Mesenteric fat pad (tissue), 1 donor: ENCODE measurements around the gene MBD6. TPM values are rescaled to one million over a fixed set of nuclear protein-coding genes. Genes with fewer than 3 reads are reported as not detected.

Experiments used
- DNase-seq: peaks from one replicate; pipeline ENCODE4 v3.0.0-alpha.2; 2020; ENCODE audit warnings: low spot score
- microRNA-seq: library from miRNA; unstranded; fragments of <30 nt; microRNA quantifications from one replicate; pipeline ENCODE4 v1.2.0, GENCODE V29; 2020; ENCODE audit warnings: borderline number of aligned reads
- total RNA-seq: library from RNA; stranded (reverse); fragmentation: NEBNext Ultra II Directional; extraction: Animal tissue kit (Norgen Biotek cat#: 25700); gene quantifications from one replicate; pipeline ENCODE4 v1.2.1, GENCODE V29; 2021
- donor health status: DM: yes; HTN: yes; CAD: no.

MBD6 gene
- total RNA-seq, 1 donor from 2014 or later: 66.0 TPM

GRCh38 chr12:57568838-57569237, 46.2 kb downstream of the MBD6 start:
- peak; percentile 79 for DNase-seq

GRCh38 chr12:57569858-57570257, 47.2 kb downstream of the MBD6 start:
- DNase-seq: peak; percentile 82

GRCh38 chr12:57570438-57570837, 47.8 kb downstream of the MBD6 start:
- DNase-seq: peak; percentile 87

GRCh38 chr12:57571926-57572762, 49.5 kb downstream of the MBD6 start:
- DNase-seq: peak; percentile 81

- peak; percentile 60 for DNase-seq
These were observed 52.2 kb downstream of the MBD6 start for GRCh38 chr12:57574795-57575194.

- peak; percentile 80 for DNase-seq
These were observed 53.4 kb downstream of the MBD6 start for GRCh38 chr12:57575771-57576612.

- DNase-seq: peak; percentile 16
These were observed 54.1 kb downstream of the MBD6 start for GRCh38 chr12:57576613-57577160.

GRCh38 chr12:57577981-57578758, 55.5 kb downstream of the MBD6 start:
- DNase-seq: peak; percentile 57

- DNase-seq: peak; percentile 28
These were observed 56.4 kb downstream of the MBD6 start for GRCh38 chr12:57579011-57579410.

Small RNA genes within 50 kb of the gene (microRNA-seq; reads per million reads assigned to microRNA genes)
- gene MIR616: not detected
- gene MIR6758: not detected

Other genes starting within 250 kb of the MBD6 start
- 49.0 TPM for gene R3HDM2, start 91.8 kb upstream of the MBD6 start, total RNA-seq
- gene INHBC, start 88.0 kb upstream of the MBD6 start, total RNA-seq: not detected
- gene INHBE, start 67.5 kb upstream of the MBD6 start, total RNA-seq: not detected
- gene GLI1, start 63.0 kb upstream of the MBD6 start, total RNA-seq: 0.13 TPM
- 26.5 TPM for gene ARHGAP9, start 43.0 kb upstream of the MBD6 start, total RNA-seq
- gene MARS1, start 34.8 kb upstream of the MBD6 start, total RNA-seq: 145 TPM
- 32.2 TPM for gene DDIT3, start 2.3 kb upstream of the MBD6 start, total RNA-seq
- gene DCTN2, start 24.4 kb downstream of the MBD6 start, total RNA-seq: 106 TPM
- gene KIF5A, start 27.2 kb downstream of the MBD6 start, total RNA-seq: not detected
- 14.3 TPM for gene PIP4K2C, start 68.4 kb downstream of the MBD6 start, total RNA-seq
- 7.2 TPM for gene DTX3, start 82.0 kb downstream of the MBD6 start, total RNA-seq
- gene ARHGEF25, start 88.6 kb downstream of the MBD6 start, total RNA-seq: 12.8 TPM
- 2.7 TPM for gene B4GALNT1, start 110.4 kb downstream of the MBD6 start, total RNA-seq
- gene OS9, start 171.3 kb downstream of the MBD6 start, total RNA-seq: 251 TPM
- gene AGAP2, start 215.9 kb downstream of the MBD6 start, total RNA-seq: 2.1 TPM
- 35.0 TPM for gene TSPAN31, start 222.2 kb downstream of the MBD6 start, total RNA-seq
- 87.0 TPM for gene CDK4, start 229.5 kb downstream of the MBD6 start, total RNA-seq
- 11.3 TPM for gene MARCHF9, start 232.3 kb downstream of the MBD6 start, total RNA-seq
- 1.8 TPM for gene CYP27B1, start 244.3 kb downstream of the MBD6 start, total RNA-seq
- 32.8 TPM for gene METTL1, start 249.3 kb downstream of the MBD6 start, total RNA-seq
- 7.2 TPM for gene EEF1AKMT3, start 249.8 kb downstream of the MBD6 start, total RNA-seq